ENCODE data around the gene IL6. TPM values are rescaled to one million over a fixed set of nuclear protein-coding genes. Genes with fewer than 3 reads are reported as not detected.

IL6 gene
- total and polyA plus RNA-seq, 2 of the 8 experiments (the other 6 are each of a cell fraction or from before 2014, with no cell fraction given) = 0.12 to 0.41 TPM

GRCh38 chr7:22698767-22699166, 28.2 kb upstream of the IL6 start:
- H4K20me1 ChIP-seq (replicated peaks in 1 of 2; ENCODE audit: control insufficient read depth in 1 of 2, insufficient read depth in 2 of 2, low read length in 2 of 2) = no peaks in the 10 kb centered on the region
- no peak for FAIRE-seq
- no peak overlapping the region for H3K18ac ChIP-seq (ENCODE audit: extremely low read depth, low read length)
- H2AFZ ChIP-seq (ENCODE audit: low read length) = no peak overlapping the region
- H3K14ac ChIP-seq (ENCODE audit: insufficient read length) = no peak overlapping the region
- H3K36me3 ChIP-seq (ENCODE audit: control insufficient read depth in 2 of 4, insufficient read depth in 4 of 4, low read length in 3 of 4) = no peaks in the 10 kb centered on the region
- H3K4me3 ChIP-seq (ENCODE audit: extremely low read depth in 1 of 4, insufficient read depth in 2 of 4, low read depth in 3 of 4, low read length in 4 of 4) = no peak overlapping the region
- no peaks in the 10 kb centered on the region for H3K9me3 ChIP-seq (ENCODE audit: insufficient read depth in 2 of 2, low read depth in 1 of 2, low read length in 1 of 2)
- no peaks in the 10 kb centered on the region for H3K27me3 ChIP-seq (replicated peaks in 1 of 4; ENCODE audit: control insufficient read depth in 3 of 4, extremely low read depth in 1 of 4, insufficient read depth in 3 of 4, low read length in 3 of 4)
- H3K4me2 ChIP-seq (ENCODE audit: insufficient read depth in 1 of 2, low read depth in 2 of 2, low read length in 2 of 2) = no peak overlapping the region
- TF ChIP-seq TEAD4 (IDR thresholded peaks at IDR 0.05; ENCODE audit: low read depth, low read length) = no peak
- H3K27ac ChIP-seq (ENCODE audit: low read depth, low read length) = no peak overlapping the region
- no peak for DNase-seq (ENCODE audit: low read depth in 1 of 2, low spot score in 2 of 2)
- no peak overlapping the region for H3K9ac ChIP-seq (replicated peaks in 1 of 4; ENCODE audit: extremely low read depth in 1 of 4, low read depth in 3 of 4, low read length in 3 of 4)
- no peak overlapping the region for H2AK5ac ChIP-seq (ENCODE audit: low read depth, low read length)
- peaks cover 0 to 2% (median 0%) of the 10 kb centered on the region in 4 experiments; a peak in 2 of 7 replicates for H3K4me1 ChIP-seq (replicated peaks in 1 of 4; ENCODE audit: control insufficient read depth in 3 of 4, insufficient read depth in 4 of 4, low read length in 3 of 4)
- H4K5ac ChIP-seq (ENCODE audit: insufficient read length, low read depth, low read length) = no peak overlapping the region
- no peak overlapping the region for H3K23ac ChIP-seq (ENCODE audit: insufficient read length)
- CTCF ChIA-PET (ENCODE audit: partially characterized antibody) = interaction anchor here (0.7 to 3.3 kb wide), 4 partner anchors 29 to 155 kb away, joined by 3 to 16 read pairs (median 4); partner anchors contain the start of gene IL6
- 76% methylated on average over 6 of the region's 6 CpGs; no CpG with 5 or more reads in 1 of the 2 experiments for WGBS, 2 experiments (ENCODE audit: extremely low coverage in 1 of 2, insufficient coverage in 1 of 2, insufficient read length in 1 of 2, insufficient replicate concordance in 2 of 2, low coverage in 1 of 2, low lambda C conversion rate in 2 of 2, missing lambda C conversion rate in 1 of 2)
- H4K91ac ChIP-seq (replicated peaks; ENCODE audit: insufficient read length, low read length) = no peak overlapping the region
- H3K23me2 ChIP-seq (ENCODE audit: low read depth, low read length) = no peaks in the 10 kb centered on the region
- no peak overlapping the region for H3K56ac ChIP-seq (replicated peaks; ENCODE audit: insufficient read length, low read depth, low read length)
- no peaks in the 10 kb centered on the region for H3K79me1 ChIP-seq (ENCODE audit: low read depth, low read length)
- POLR2A ChIA-PET (ENCODE audit: partially characterized antibody) = interaction anchor here (0.9 kb wide), 1 partner anchor 16 kb away, joined by 3 read pairs; no protein-coding TSS in a partner anchor
- 0 out of 2 replicates have a peak overlapping the region, but pooled peaks have one; percentile 36 for H2BK20ac ChIP-seq (ENCODE audit: low read length)
- H4K8ac ChIP-seq (ENCODE audit: extremely low read depth, insufficient read depth, low read length) = no peak overlapping the region
- no peaks in the 10 kb centered on the region for H3K79me2 ChIP-seq (ENCODE audit: control insufficient read depth in 1 of 2, insufficient read depth in 2 of 2, low read length in 2 of 2)
- no peak overlapping the region for H2BK15ac ChIP-seq (ENCODE audit: low read length)
- H3K4ac ChIP-seq (replicated peaks; ENCODE audit: insufficient read length, low read depth, low read length) = no peak overlapping the region
- H2BK5ac ChIP-seq (ENCODE audit: low read depth, low read length) = peak overlapping the region; percentile 53; the same call in 1 of the 2 replicates
- no peak overlapping the region for H2BK120ac ChIP-seq (replicated peaks; ENCODE audit: low read depth, low read length)
- peak overlapping the region; percentile 85; the same call in 1 of the 2 replicates for H2BK12ac ChIP-seq (ENCODE audit: low read depth, low read length)
